K562 (cell line): ENCODE measurements around the gene HPD. TPM values are rescaled to one million over a fixed set of nuclear protein-coding genes. Genes with fewer than 3 reads are reported as not detected.

Experiments used
- BRD4 ChIP-seq: fragments of 200-600 bp; sonication (generic); IDR thresholded peaks from 2 replicates; pipeline ENCODE4 v1.6.1; 2017; ENCODE audit warnings: inconsistent platforms
- CBFA2T3 ChIP-seq: fragments of 450-650 bp; IDR thresholded peaks from 2 replicates; pipeline ENCODE4 v1.6.1; 2017
- CREBBP ChIP-seq: IDR thresholded peaks from one replicate; pipeline ENCODE4 v1.6.1; 2012; ENCODE audit warnings: low read depth, mild to moderate bottlenecking, control low read depth, inconsistent platforms, low read length
- CSDE1 ChIP-seq, 2 experiments: fragments of 450-650 bp; IDR thresholded peaks; 2 replicates each; pipeline ENCODE4 v1.6.1; 2016; ENCODE audit warnings: mild to moderate bottlenecking in 1 of 2
- DLX4 ChIP-seq: fragments of 250-450 bp; sonication (Bioruptor Pico); IDR thresholded peaks from 2 replicates; pipeline ENCODE4 v1.6.1; 2021; ENCODE audit warnings: mild to moderate bottlenecking
- E4F1 ChIP-seq: fragments of 250-450 bp; sonication (Bioruptor Pico); IDR thresholded peaks from 2 replicates; pipeline ENCODE4 v1.5.0; 2021; ENCODE audit warnings: mild to moderate bottlenecking, borderline replicate concordance
- EP400 ChIP-seq: fragments of 450-650 bp; IDR thresholded peaks from 2 replicates; pipeline ENCODE4 v1.6.1; 2017; ENCODE audit warnings: antibody characterized with exemption, mild to moderate bottlenecking, moderate library complexity
- HBP1 ChIP-seq: fragments of 450-650 bp; formaldehyde crosslinking; IDR thresholded peaks from 2 replicates; pipeline ENCODE4 v1.4.0; 2022; ENCODE audit warnings: missing genetic modification characterization
- IFI16 ChIP-seq: fragments of 250-450 bp; sonication (Bioruptor Pico); IDR thresholded peaks from 2 replicates; pipeline ENCODE4 v2.1.2; 2022; ENCODE audit warnings: mild to moderate bottlenecking, inconsistent platforms
- NCOA2 ChIP-seq, 2 experiments: fragments of 450-650 bp; IDR thresholded peaks; 2 replicates each; pipeline ENCODE4 v1.6.1; 2018; ENCODE audit warnings: mild to moderate bottlenecking in 2 of 2, moderate library complexity in 1 of 2; ENCODE audit not compliant: partially characterized antibody in 2 of 2
- NFE2 ChIP-seq: IDR thresholded peaks from 2 replicates; pipeline ENCODE4 v1.6.1; 2014; ENCODE audit warnings: antibody characterized with exemption, low read depth
- PKNOX1 ChIP-seq: fragments of 450-650 bp; IDR thresholded peaks from 2 replicates; pipeline ENCODE4 v1.6.1; 2016
- POLR2G ChIP-seq: fragments of 200-400 bp; formaldehyde crosslinking; IDR thresholded peaks from 2 replicates; pipeline ENCODE4 v1.6.1; 2017; ENCODE audit warnings: low read depth, mild to moderate bottlenecking, antibody characterized with exemption, low read length, moderate library complexity
- TAF15 ChIP-seq: fragments of 200-400 bp; formaldehyde crosslinking; IDR thresholded peaks from 2 replicates; pipeline ENCODE4 v1.6.1; 2017; ENCODE audit warnings: mild to moderate bottlenecking, low read depth, low read length, moderate library complexity
- ZC3H11A ChIP-seq: IDR thresholded peaks from 2 replicates; pipeline ENCODE4 v1.6.1; 2012; ENCODE audit warnings: low read depth, low read length, improper control_type of control experiment
- ZC3H4 ChIP-seq: sonication (generic); formaldehyde crosslinking; IDR thresholded peaks from 2 replicates; pipeline ENCODE4 v1.9.0; 2021; ENCODE audit warnings: missing genetic modification reagents, borderline replicate concordance
- ZHX1 ChIP-seq: fragments of 150-350 bp; conservative IDR thresholded peaks from 2 replicates; pipeline ENCODE4 v1.6.1; 2014; ENCODE audit warnings: low read length
- ZNF121 ChIP-seq: sonication (generic); formaldehyde crosslinking; conservative IDR thresholded peaks from 2 replicates; pipeline ENCODE4 v1.8.0; 2022; ENCODE audit warnings: missing genetic modification reagents
- ZNF696 ChIP-seq: fragments of 250-450 bp; sonication (Bioruptor Pico); conservative IDR thresholded peaks from 2 replicates; pipeline ENCODE4 v1.4.0; 2020; ENCODE audit warnings: mild to moderate bottlenecking, moderate library complexity
- ZNF717 ChIP-seq: fragments of 250-450 bp; sonication (Bioruptor Pico); IDR thresholded peaks from 2 replicates; pipeline ENCODE4 v1.5.0; 2021
- ZNF79 ChIP-seq: fragments of 250-450 bp; sonication (Bioruptor Pico); IDR thresholded peaks from 2 replicates; pipeline ENCODE4 v1.4.0; 2020; ENCODE audit warnings: low read depth, mild to moderate bottlenecking, moderate library complexity
- polyA plus RNA-seq, 8 experiments: library from polyadenylated mRNA; depleted of rRNA in 4 of 8; stranded (reverse) in 5 of 8; unstranded in 3 of 8; fragments of >200 nt; fragmentation: Nextera tagmentation in 2 of 8; fragmentation: Illumina TruSeq in 1 of 8; extraction: Ambion mirVana in 2 of 8; extraction: Trizol in 1 of 8; gene quantifications; 2 replicates each; pipeline versions ENCODE4 v1.2.1 to v1.2.3, GENCODE V29; 2011 to 2014; ENCODE audit warnings: inconsistent platforms in 1 of 8, missing spikeins in 1 of 8
- total RNA-seq, 7 experiments: library from RNA; depleted of rRNA in 6 of 7; stranded (reverse); fragments of >200 nt in 6 of 7; fragmentation: Illumina TruSeq in 2 of 7; extraction: Trizol in 2 of 7; gene quantifications; 2 replicates each; pipeline versions ENCODE4 v1.2.1 to v1.2.3, GENCODE V29; 2011 to 2021; ENCODE audit warnings: low replicate concordance in 1 of 7

HPD gene
- total and polyA plus RNA-seq, 9 of the 15 experiments (the other 6 are each of a cell fraction or from before 2014, with no cell fraction given), result 0.06 to 0.29 (median 0.07) TPM; not detected in 4

GRCh38 chr12:121799842-121800693, 58.6 kb downstream of the HPD start (continued):
- TF ChIP-seq ZNF121 (CRISPR knock-in tag), result no peak
- no peak for TF ChIP-seq E4F1 (CRISPR knock-in tag)
- no peak for TF ChIP-seq ZNF79 (CRISPR knock-in tag)
- TF ChIP-seq IFI16 (CRISPR knock-in tag), result no peak
- peak; percentile 81 for TF ChIP-seq NFE2
- no peak for TF ChIP-seq HBP1 (CRISPR knock-in tag)
- no peak for TF ChIP-seq TAF15
- peak; percentile 75 for TF ChIP-seq BRD4
- peak; percentile 86 for TF ChIP-seq POLR2G
- TF ChIP-seq ZNF717 (CRISPR knock-in tag), result no peak
- TF ChIP-seq DLX4, result no peak
- TF ChIP-seq ZNF696, result no peak
- no peak for TF ChIP-seq CBFA2T3
- 0 out of 2 replicates have a peak, but pooled peaks have one; percentile 54 for TF ChIP-seq ZHX1
- TF ChIP-seq ZC3H4, result no peak
- TF ChIP-seq CSDE1 (IDR thresholded peaks at IDR 0.05), result no peak
- no peak for TF ChIP-seq PKNOX1
- TF ChIP-seq CREBBP, result no peak
- TF ChIP-seq ZC3H11A, result no peak
- no peak for TF ChIP-seq NCOA2 (IDR thresholded peaks at IDR 0.05; ENCODE audit: partially characterized antibody in 2 of 2)
- peak; percentile 67 for TF ChIP-seq EP400
